GM21390 (cell line): ENCODE measurements around the gene ZNG1B.
"Not testable (repeated sequence)": the region's sequence is repeated elsewhere in the genome, so short reads cannot be mapped to it uniquely, and the experiment has no call there.

ENCODE experiments used
- ATAC-seq: cut with Tn5 transposase; IDR thresholded peaks from one replicate; pipeline ENCODE4 v1.9.1; 2021; ENCODE audit not compliant: unreplicated experiment

The ZNG1B gene

GRCh38 chr2:113542529-113542928 is 105.0 kb downstream of the ZNG1B start:
- ATAC-seq = not testable (repeated sequence)
